ENCODE data around the gene LIPJ.

The LIPJ gene

DNA sequence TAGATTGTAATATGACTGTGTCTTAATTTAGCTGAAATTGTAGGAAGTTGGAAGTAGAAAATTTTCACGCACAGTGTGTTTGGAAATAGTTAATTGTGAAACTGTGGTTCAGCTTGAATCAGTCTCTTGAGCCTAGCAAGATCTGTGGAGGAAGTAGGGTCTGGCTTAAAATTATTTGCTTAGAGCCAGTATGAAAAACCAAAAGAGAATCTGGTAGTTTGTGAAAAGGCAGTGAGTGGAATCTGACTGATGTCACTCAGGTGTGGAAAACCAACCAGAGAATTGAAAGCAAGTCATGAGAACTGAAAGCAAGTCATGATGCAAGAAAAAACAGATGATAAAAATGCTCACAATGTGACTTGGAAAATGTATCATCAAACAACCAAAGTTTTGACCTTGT, 11.5 kb downstream of the LIPJ start:
- no peak for DNase-seq (ENCODE audit: low read depth)

DNA sequence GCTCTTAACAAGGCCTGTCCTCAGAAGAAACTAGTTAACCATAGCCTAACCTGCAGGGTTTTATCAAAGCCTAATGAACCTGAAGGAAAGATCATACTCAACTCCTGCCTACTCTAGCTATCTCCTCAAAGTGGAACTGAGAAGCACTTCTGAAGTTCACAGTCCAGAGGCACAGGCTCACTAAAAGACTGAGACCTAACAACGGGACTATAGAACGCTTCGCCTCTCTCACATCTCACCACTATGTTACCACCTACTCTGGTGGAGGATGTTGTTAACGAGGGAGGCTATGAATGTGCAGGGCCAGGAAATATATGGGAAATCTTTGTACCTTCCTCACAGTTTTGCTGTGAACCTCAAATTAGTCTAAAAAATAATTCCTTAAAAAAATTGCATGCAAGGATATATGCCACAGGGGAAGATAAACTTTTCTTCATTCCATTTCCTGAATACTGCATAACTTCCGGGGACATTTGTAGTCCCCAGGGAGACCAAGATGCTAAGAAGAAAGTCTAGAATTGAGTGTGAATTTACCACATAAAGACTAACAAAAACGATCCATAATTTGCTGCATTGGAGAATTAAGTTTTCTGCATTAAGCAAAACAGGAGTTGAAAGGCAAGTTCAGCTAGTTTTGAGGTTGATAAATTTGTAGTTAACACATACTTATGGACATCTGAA, 21.6 kb downstream of the LIPJ start:
- no peak for DNase-seq (ENCODE audit: low read depth)

DNA sequence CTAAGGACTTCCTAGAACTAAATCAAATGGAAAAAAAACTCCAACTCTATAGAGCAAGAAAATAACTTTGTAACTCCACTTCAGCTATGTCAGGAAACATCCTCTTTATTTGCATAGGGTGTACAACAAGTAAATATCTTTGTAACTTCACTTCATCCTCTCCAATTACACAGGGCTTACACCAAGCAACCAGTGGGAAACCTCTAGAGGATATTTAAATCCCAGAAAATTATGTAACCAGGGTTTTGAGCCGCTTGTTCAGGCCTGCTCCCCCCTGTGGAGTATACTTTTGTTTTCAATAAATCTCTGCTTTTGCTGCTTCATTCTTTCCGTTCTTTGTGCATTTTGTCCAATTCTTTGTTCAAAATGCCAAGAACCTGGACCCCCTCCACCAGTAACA, 22.2 kb downstream of the LIPJ start:
- DNase-seq (ENCODE audit: low read depth), result no peak

DNA sequence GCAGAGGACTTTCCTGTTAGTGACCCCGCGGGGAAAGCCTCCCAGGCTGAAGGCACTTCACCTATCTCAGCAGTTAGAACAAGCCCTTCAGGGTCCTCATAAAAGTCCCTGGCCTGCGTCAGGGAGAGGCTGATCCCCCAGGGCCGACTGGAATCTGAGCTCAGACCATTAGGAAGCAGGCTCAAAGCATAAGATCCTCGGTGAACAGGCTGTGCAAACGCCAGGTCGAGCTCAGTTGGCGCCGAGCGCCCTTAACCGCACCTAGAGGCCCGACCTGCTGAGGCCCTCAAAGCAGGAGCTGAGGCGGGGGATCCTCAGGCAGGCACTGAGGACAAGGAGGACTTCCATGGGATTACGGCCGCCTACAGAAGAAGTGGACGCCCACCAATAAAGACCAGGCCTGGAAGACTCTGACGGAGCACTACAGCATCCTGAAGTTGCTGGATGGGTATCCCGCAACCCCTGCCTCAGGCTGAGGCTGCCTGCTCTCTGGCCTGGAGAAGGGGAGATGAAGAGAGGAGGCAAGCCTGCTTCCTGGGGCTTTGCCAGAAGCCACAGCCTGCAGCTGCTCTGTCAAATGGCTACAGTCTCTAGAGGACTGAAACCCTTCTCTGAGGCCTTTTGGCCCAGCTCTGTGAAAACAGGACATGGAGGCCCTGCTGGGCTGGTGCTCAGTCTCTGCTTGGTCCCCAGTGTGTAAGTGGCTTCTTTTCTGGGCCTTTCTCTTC, 29.9 kb downstream of the LIPJ start:
- no peak for DNase-seq (ENCODE audit: low read depth)

DNA sequence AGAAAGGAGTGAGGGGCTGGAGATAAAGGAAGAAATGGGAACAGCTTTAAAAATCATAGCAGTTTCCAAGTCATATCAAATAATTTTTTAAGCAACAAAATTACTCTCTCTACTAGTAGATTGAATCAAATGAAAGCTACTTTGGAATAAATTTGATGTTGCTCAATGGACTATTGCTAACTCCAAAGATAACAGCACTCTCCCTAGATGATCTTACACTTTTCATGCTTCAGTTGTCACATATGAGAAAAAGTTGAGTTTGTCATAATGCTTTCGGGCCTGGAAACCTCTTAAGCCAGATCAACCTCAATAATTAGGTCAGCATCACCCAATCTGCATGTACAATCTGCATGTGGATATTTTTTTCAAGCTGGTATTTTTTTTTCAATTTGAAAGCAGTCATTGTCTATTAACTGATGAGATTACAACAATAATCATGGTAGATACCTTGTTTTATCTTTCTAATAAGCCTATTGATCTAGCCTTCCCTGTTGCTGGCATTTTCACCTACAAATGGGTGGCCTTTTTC, 31.3 kb downstream of the LIPJ start:
- no peak for DNase-seq (ENCODE audit: low read depth)

DNA sequence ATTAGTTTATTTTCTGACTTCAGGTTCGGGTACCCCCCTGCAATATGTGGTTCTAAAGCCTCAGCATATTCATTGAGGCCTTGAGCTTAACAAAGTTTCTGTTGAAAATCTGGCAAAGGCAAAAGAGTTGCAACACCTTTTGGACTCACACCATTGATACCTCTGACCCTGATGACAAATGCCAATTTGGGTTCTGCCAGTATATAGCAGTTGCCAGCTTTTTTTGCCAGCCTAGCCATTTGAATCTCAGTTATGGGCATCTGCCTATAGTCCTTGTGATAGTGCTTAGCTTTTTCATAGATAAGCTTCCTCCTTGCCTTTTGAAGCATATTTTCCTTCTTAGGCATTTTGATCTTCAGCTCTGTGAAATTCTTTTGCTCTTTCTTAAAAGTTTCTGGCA, 31.9 kb downstream of the LIPJ start:
- DNase-seq (ENCODE audit: low read depth), result no peak

DNA sequence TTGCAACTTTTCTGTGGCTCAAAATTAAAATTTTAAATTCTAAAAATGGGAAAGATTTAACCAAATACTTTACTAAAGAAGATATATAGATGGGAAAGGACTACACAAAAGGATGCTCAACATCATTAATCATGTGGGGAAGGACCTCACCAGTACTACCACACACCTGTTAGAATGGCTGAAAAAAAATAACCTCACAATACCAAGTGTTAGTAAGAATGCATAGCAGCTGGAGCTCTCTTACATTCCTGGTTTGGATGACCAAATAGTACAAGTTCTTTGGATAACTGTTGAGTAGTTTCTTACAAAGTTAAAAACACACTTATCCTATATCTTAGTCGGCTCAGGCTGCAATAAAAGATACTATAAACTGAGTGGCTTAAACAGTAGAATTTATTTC, 33.9 kb downstream of the LIPJ start:
- no peak for DNase-seq (ENCODE audit: low read depth)

DNA sequence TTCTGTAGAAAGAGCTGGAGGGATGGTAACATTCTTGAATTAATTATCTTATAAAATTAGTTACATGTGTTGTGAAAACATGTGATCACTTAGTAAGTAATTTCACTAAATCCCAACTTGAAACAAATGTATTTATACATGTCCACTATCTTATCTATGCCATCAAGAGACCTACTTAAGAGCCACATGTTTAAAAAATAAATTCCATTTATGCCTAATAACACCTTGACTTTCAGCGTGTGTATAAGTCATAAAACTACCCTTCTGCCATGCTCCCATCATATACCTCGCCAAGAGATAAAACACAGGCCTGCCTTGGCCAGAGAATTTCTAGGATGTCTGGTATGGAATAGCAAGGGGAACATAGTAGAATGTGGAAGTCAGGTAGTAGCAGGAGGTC, 37.3 kb downstream of the LIPJ start:
- no peak for DNase-seq (ENCODE audit: low read depth)

DNA sequence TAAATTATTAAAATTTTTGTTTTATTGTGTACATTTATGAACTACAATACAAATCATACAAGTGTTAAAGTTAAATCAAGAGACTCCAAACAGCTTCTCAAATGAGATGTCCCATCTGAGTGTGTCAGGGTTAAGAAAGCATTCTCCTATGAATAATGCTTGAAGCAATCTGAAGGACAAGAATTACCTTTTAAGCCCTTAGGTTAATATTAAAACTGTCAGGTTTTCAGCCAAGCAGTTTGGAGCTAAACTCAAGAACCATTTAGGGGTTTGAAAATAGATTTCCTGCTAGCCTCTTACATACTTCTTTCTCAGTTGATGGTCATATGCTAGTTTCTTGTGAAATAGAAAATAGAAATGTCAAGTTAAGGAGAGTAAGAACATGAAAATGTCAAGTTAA, 38.3 kb downstream of the LIPJ start:
- DNase-seq (ENCODE audit: low read depth), result no peak

DNA sequence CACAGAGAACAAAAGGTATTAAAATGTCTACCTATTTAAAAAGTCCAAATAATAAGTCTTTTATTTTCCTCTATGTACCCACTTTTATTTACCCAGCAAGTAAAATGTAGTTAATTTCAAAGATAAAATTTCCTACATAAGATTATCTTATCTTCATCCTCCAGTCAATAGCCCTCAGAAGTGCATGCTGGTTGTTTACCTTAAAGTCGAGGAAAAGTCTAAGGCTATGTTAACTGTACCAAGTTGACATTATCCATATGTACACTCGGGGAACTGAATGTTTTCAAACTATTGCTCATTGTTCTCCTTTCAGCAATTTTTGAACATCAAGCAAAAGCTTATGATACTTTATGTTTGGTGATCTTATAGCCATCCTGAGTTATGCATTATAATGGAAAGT, 53.6 kb downstream of the LIPJ start:
- DNase-seq (ENCODE audit: low read depth), result no peak

DNA sequence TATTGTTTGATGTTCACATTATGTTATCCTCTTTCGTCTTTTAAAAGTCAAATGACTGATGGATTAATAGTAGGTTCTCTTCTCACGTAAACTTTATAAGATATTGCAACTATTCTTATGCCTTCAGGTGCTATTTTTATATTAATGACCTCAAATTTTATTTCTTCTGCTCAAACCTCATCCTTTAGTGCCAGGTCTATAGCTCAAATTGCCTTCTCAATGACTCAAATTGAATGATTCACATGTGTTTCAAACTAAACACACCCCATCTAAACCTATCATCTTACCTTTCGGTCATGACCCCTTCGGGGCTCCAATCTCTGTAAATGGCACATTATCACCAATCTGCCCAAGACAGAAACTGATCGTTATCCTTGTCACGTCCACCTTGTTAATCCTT, 55.6 kb downstream of the LIPJ start:
- DNase-seq (ENCODE audit: low read depth), result no peak

DNA sequence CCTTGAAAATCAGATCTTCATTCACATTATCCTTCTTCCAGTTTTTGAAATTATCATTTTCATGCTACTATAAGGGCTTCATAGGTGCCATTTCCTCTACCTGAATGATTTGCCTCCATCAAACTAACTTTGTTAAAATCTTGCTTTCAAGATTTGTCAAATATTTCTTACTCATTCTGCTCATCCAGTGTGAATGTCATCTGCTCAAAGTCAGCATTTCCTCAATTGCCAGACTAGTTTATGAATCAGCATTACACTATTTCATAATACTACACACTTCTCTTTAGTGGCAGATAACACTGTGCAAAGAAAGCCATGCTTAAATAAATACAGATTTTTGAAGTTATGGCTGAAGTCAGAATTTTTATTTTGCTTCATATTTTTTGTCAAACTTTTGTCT, 56.4 kb downstream of the LIPJ start:
- DNase-seq (ENCODE audit: low read depth), result no peak

DNA sequence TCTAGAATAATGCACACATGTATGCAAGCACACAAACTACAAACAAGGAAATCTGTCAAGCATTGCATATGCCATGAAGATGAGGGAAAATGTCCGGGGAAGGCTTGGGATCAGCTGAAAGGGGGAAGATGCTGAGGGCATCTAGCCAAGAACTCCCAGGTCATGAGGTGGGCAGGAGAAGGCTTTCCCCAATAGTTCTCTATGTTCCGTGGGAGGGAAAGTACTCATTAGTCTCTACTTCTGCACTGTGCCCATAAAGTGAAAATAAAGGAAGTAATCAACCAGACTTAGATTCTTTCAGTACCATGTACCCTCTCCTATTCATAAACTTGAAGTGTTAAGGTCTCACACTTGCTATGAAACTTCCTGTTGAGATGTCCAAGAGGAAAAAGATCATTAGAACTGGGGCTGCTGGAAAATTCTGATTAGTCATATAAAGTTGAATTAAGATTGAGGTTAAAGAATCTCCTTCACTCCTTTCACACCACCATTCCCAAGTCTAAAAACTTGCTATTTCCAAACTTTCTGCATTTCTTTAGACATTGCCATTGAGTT, 60.6 kb downstream of the LIPJ start:
- DNase-seq (ENCODE audit: low read depth), result no peak

DNA sequence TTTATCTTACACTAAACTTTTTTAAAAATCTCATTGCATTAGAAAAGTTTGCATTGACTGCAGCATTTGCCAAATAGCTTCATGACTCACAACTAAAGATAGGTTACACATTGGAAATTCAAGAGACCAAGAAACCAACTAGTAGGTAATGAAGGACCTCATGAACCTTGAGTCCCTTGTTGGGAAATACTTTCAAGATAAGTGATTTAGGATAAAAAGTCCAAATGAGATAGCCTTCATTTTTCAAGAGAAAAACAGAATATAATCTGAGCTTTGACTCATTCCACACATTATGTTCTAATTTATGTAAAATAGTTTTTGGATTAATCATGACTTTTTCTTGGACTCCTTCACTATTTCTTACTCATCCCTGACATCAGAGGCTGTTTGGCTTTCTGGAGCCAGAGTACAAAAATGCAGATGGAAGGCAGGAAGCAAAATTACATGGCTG, 64.6 kb downstream of the LIPJ start:
- no peak for DNase-seq (ENCODE audit: low read depth)

DNA sequence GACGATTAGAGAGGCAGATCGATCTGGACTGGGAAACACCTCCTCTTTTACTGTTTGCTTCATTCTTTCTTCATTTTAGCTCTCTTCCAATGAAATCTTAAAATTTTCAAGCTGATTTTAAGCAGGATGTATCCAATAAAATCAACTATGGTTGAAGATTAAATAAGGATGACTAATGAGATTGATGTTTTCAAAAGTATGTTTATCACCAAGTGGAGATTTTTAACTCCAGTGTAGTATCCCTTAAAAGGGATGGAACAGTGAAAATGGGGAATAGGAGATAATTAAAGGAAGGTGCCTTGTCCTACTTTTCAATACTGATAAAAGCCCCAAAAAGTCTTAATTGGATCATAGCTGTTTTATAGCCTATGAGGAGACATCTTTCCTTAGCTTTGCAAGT, 66.1 kb downstream of the LIPJ start:
- no peak for DNase-seq (ENCODE audit: low read depth)
